A549 (cell line): ENCODE results near the gene IL1R1.

Source experiments
- CHD2 ChIP-seq: fragments of 150-350 bp; IDR thresholded peaks from 2 replicates; pipeline ENCODE4 v1.6.1; 2014; ENCODE audit warnings: low read length; ENCODE audit not compliant: partially characterized antibody
- CTCF ChIP-seq: fragments of >200 bp; sonication (Bioruptor Twin); formaldehyde crosslinking; IDR thresholded peaks from 3 replicates; pipeline ENCODE4 v1.5.1; 2016
- FOSL2 ChIP-seq, 2 experiments: fragments of 450-650 bp in 1 of 2; fragments of >200 bp in 1 of 2; sonication (Bioruptor Twin) in 1 of 2; formaldehyde crosslinking; IDR thresholded peaks; 2 replicates each; pipeline versions ENCODE4 v1.5.0 to v1.6.1; 2016 to 2020; ENCODE audit warnings: mild to moderate bottlenecking in 1 of 2, moderate library complexity in 1 of 2
- HDAC2 ChIP-seq: fragments of 200-600 bp; sonication (generic); IDR thresholded peaks from 2 replicates; pipeline ENCODE4 v1.6.1; 2016
- KDM1A ChIP-seq: fragments of 200-600 bp; sonication (generic); IDR thresholded peaks from 2 replicates; pipeline ENCODE4 v1.6.1; 2016; ENCODE audit warnings: low read depth, mild to moderate bottlenecking
- MYC ChIP-seq: IDR thresholded peaks from 2 replicates; pipeline ENCODE4 v1.6.1; 2012; ENCODE audit warnings: mild to moderate bottlenecking, inconsistent platforms, low read length, improper control_type of control experiment, borderline replicate concordance
- NFE2L2 ChIP-seq: fragments of 150-350 bp; conservative IDR thresholded peaks from 2 replicates; pipeline ENCODE4 v1.6.1; 2014; ENCODE audit warnings: low read length
- PBX3 ChIP-seq: IDR thresholded peaks from 2 replicates; pipeline ENCODE4 v1.6.1; 2012
- PHF8 ChIP-seq: fragments of 200-600 bp; sonication (generic); IDR thresholded peaks from 2 replicates; pipeline ENCODE4 v1.6.1; 2016; ENCODE audit warnings: low read depth, mild to moderate bottlenecking, antibody characterized with exemption, moderate library complexity, borderline replicate concordance
- POLR2A ChIP-seq: IDR thresholded peaks from 2 replicates; pipeline ENCODE4 v1.6.1; 2012; ENCODE audit warnings: mild to moderate bottlenecking, low read length
- RAD21 ChIP-seq, 2 experiments: fragments of >200 bp in 1 of 2; sonication (Bioruptor Twin) in 1 of 2; formaldehyde crosslinking in 1 of 2; IDR thresholded peaks in 1 of 2; conservative IDR thresholded peaks in 1 of 2; 2 replicates in 1 of 2; 3 replicates in 1 of 2; pipeline ENCODE4 v1.6.1; 2012 to 2018; ENCODE audit warnings: inconsistent platforms in 1 of 2
- RARB ChIP-seq: fragments of 250-450 bp; sonication (Bioruptor Pico); IDR thresholded peaks from 2 replicates; pipeline ENCODE4 v1.8.0; 2021; ENCODE audit warnings: mild to moderate bottlenecking, moderate library complexity
- REST ChIP-seq: fragments of 200-600 bp; sonication (generic); IDR thresholded peaks from 2 replicates; pipeline ENCODE4 v1.6.1; 2016; ENCODE audit warnings: antibody characterized with exemption, mild to moderate bottlenecking, moderate library complexity
- USF2 ChIP-seq: fragments of 450-650 bp; IDR thresholded peaks from 2 replicates; pipeline ENCODE4 v1.6.1; 2014; ENCODE audit warnings: antibody characterized with exemption

- TF ChIP-seq POLR2A (no peak), USF2 (no peak), PBX3 (no peak), HDAC2 (no peak), CHD2 (no peak), MYC (no peak), RARB (CRISPR knock-in tag) (no peak), CTCF (no peak), KDM1A (no peak), FOSL2 (IDR thresholded peaks at IDR 0.05) (no peak), FOSL2 (CRISPR knock-in tag; IDR thresholded peaks at IDR 0.05) (no peak), PHF8 (no peak), NFE2L2 (no peak), RAD21 (conservative IDR thresholded peaks at IDR 0.05 in 1 of 2, IDR thresholded peaks at IDR 0.05 in 1 of 2) (no peak), REST (no peak)
These were observed 39.5 kb downstream of the IL1R1 start for GRCh38 chr2:102181919-102182635.
